ENCODE results near the gene PIEZO2.

GRCh38 chr18:11066038-11066437, 83.3 kb downstream of the PIEZO2 start:
- TF ChIP-seq, protein P1, sequence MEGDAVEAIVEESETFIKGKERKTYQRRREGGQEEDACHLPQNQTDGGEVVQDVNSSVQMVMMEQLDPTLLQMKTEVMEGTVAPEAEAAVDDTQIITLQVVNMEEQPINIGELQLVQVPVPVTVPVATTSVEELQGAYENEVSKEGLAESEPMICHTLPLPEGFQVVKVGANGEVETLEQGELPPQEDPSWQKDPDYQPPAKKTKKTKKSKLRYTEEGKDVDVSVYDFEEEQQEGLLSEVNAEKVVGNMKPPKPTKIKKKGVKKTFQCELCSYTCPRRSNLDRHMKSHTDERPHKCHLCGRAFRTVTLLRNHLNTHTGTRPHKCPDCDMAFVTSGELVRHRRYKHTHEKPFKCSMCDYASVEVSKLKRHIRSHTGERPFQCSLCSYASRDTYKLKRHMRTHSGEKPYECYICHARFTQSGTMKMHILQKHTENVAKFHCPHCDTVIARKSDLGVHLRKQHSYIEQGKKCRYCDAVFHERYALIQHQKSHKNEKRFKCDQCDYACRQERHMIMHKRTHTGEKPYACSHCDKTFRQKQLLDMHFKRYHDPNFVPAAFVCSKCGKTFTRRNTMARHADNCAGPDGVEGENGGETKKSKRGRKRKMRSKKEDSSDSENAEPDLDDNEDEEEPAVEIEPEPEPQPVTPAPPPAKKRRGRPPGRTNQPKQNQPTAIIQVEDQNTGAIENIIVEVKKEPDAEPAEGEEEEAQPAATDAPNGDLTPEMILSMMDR (conservative IDR thresholded peaks at IDR 0.05; ENCODE audit: low read length): no peak
- TF ChIP-seq EZH2phosphoT487 (IDR thresholded peaks at IDR 0.05; ENCODE audit: borderline replicate concordance): no peak
